G401 (cell line): ENCODE results near the gene ZDHHC11B. TPM values are rescaled to one million over a fixed set of nuclear protein-coding genes. Genes with fewer than 3 reads are reported as not detected.

Experiments
- DNase-seq: peaks from one replicate; pipeline ENCODE4 v3.0.0-alpha.2; 2015; ENCODE audit warnings: low spot score
- in situ Hi-C: cut with HindIII; loops from 2 replicates; pipeline ENCODE4 v1.10.0; 2016; ENCODE audit warnings: low sequenced_read_pairs, mixed read lengths
- total RNA-seq: library from RNA; depleted of rRNA; stranded (reverse); fragments of >200 nt; shearing (Covaris generic); gene quantifications from 2 replicates; pipeline ENCODE4 v1.2.3, GENCODE V29; 2014

The ZDHHC11B gene
- total RNA-seq, 1 experiment from 2014 or later, result 0.31 TPM

GRCh38 chr5:669842-670395, 114.6 kb downstream of the ZDHHC11B start:
- in situ Hi-C loops, result loop anchor here (25.0 kb wide), 1 partner anchor 242 kb away; no protein-coding TSS in a partner anchor
- no peak for DNase-seq

DNA sequence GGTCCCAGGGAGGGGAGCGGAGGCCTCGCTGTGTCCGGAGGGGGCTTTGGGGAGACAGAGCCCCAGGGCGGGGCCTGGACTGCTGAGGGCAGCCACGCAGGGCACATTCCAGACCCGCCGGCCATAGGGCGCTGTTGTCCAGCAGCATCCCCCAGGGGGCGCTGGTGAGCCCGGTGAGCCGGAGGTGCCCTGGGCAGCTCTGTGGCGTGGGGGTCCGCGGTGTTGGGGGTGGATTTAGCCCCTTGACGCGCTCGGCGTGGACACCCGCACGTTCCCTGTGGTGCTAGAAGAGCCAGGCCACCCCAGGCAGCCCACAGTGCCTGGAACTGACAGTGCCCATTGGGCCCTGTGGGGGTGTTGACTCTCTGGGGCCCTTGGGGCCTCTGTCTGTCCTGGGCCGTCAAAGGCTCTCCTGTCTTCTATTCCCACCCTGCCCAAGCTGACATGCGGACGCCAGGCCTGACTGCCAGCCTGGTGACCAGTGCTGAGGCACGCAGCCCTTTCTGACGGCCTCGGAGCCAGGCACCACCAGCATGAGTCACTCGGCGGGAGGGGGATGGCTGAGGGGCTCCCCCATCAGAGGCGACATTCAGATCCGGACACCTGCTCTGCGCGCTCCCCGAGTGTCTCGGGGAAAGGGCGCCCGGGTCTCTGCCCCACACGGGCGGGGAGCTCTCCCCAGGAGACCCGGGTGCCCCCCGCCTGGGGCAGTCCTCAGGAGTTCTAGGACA, 115.3 kb downstream of the ZDHHC11B start:
- no peak for DNase-seq
- in situ Hi-C loops, result loop anchor here (25.0 kb wide), 1 partner anchor 243 kb away; no protein-coding TSS in a partner anchor

DNA sequence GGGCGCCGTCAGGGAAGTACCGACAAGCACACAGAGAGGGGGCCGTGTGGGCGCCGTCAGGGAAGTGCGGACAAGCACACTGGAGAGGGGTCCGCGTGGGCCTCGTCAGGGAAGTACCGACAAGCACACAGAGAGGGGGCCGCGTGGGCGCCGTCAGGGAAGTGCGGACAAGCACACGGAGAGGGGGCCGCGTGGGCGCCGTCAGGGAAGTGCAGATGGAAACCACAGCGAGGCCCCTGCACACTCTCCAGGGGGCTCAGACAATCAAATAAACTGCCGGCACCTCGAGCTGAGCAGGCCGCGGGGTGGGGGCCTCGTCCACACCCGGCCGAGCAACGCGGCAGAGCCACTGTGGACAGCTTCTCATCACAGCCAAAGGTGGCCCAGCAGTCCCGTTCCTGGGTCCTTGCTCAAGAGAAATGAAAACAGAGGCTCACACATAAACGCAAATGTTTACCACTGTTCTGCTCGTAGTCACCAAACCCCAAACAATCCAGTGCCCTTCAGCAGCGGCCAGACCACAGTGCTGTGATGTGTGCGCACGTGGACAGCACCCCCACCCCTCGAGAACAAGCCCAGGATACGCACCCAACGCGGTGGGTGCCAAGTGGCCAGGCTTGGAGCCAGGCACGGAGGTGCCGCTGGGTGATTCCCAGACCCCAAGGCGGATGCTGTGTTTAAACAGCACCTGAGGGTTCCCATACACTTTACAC, 116.1 kb downstream of the ZDHHC11B start:
- DNase-seq, result no peak
- in situ Hi-C loops, result loop anchor here (25.0 kb wide), 1 partner anchor 244 kb away; no protein-coding TSS in a partner anchor

GRCh38 chr5:666816-667498, 117.6 kb downstream of the ZDHHC11B start:
- in situ Hi-C loops, result loop anchor here (25.0 kb wide), 1 partner anchor 245 kb away; no protein-coding TSS in a partner anchor
- no peak for DNase-seq

- in situ Hi-C loops, result loop anchor here (25.0 kb wide), 1 partner anchor 246 kb away; no protein-coding TSS in a partner anchor
These were observed 118.4 kb downstream of the ZDHHC11B start for GRCh38 chr5:665956-666711.

GRCh38 chr5:665541-665955, 119.0 kb downstream of the ZDHHC11B start:
- in situ Hi-C loops, result loop anchor here (25.0 kb wide), 1 partner anchor 247 kb away; no protein-coding TSS in a partner anchor
- DNase-seq, result no peak

More at GRCh38 chr5:665956-666711, 118.4 kb downstream of the ZDHHC11B start:
- DNase-seq, result no peak

GRCh38 chr5:664994-665360, 119.6 kb downstream of the ZDHHC11B start:
- no peak for DNase-seq
- in situ Hi-C loops, result loop anchor here (25.0 kb wide), 1 partner anchor 247 kb away; no protein-coding TSS in a partner anchor

GRCh38 chr5:664343-664993, 120.1 kb downstream of the ZDHHC11B start:
- no peak for DNase-seq
- in situ Hi-C loops, result loop anchor here (25.0 kb wide), 1 partner anchor 248 kb away; no protein-coding TSS in a partner anchor

GRCh38 chr5:663436-664342, 120.8 kb downstream of the ZDHHC11B start:
- in situ Hi-C loops, result loop anchor here (25.0 kb wide), 1 partner anchor 249 kb away; no protein-coding TSS in a partner anchor
- DNase-seq, result no peak

GRCh38 chr5:662751-663435, 121.6 kb downstream of the ZDHHC11B start:
- DNase-seq, result no peak
- in situ Hi-C loops, result loop anchor here (25.0 kb wide), 1 partner anchor 249 kb away; no protein-coding TSS in a partner anchor

DNA sequence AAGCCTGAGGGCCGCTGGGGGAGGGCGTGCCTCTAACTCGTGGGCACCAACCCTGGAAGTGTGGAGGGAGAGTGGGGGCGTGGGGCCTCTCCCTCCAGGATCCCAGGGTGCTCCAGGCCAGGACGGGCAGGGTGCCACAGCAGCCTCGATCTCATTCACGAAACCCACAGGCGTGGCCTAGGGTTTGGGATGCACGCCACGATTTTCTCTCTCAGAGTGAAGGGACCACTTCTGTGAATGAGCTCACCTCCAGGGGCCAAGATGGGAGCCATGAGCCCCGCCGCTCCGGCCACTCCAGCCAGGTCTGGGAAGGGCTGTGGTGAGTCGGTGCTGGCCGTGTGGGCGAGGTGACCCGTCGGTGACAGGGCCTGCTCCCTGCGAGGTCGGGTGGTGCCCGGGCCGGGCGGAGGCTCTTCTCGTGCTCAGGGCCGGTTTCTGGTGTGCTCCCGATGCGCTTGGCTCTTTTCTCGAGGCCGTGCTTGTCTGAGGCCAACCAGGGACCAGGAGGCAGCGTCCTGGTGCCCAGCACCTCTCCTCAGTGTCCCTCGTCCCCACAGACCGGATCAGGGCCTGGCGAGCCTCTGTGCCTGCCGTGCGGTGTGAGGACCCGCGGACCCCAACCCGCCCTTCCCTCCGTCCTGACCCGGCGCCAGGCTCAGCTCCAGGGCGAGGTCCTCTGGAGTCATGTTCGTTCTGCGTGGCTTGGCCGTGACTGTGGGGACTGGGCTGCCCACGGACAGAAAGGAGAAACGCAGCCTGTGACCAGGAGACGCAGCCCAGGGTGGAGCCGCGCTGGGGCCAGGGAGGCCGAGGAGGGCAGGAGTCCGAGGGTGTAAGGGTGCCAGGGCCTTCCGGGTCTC, 122.4 kb downstream of the ZDHHC11B start:
- in situ Hi-C loops, result loop anchor here (25.0 kb wide), 1 partner anchor 250 kb away; no protein-coding TSS in a partner anchor
- DNase-seq, result no peak

GRCh38 chr5:660491-661030, 124.0 kb downstream of the ZDHHC11B start:
- in situ Hi-C loops, result loop anchor here (25.0 kb wide), 1 partner anchor 252 kb away; no protein-coding TSS in a partner anchor

More at GRCh38 chr5:660491-661030, 124.0 kb downstream of the ZDHHC11B start:
- no peak for DNase-seq
